HL-60 (cell line): ENCODE results near the gene PRPF40B.

ENCODE experiments used
- DNase-seq, 2 experiments: peaks; one replicate each; pipeline ENCODE4 v3.0.0-alpha.2; 2010 to 2020; ENCODE audit warnings: low read depth in 1 of 2, low spot score in 1 of 2
- H3K27ac ChIP-seq: fragments of 250-450 bp; sonication (Bioruptor Pico); replicated peaks from 2 replicates; pipeline ENCODE4 v1.5.1; 2020; ENCODE audit warnings: mild to moderate bottlenecking, moderate library complexity
- H3K27me3 ChIP-seq: fragments of 250-450 bp; sonication (Bioruptor Pico); 2 replicates; pipeline ENCODE4 v1.5.1; 2021; ENCODE audit warnings: mild to moderate bottlenecking, moderate library complexity; ENCODE audit not compliant: insufficient read depth, poor library complexity, severe bottlenecking
- H3K4me3 ChIP-seq: replicated peaks from 2 replicates; pipeline ENCODE4 v1.5.1; 2011; ENCODE audit warnings: mild to moderate bottlenecking, control low read depth, low read length; ENCODE audit not compliant: insufficient read depth
- CTCF ChIP-seq: IDR thresholded peaks from one replicate; pipeline ENCODE4 v1.5.1; 2011; ENCODE audit warnings: low read length, control low read depth, inconsistent platforms; ENCODE audit not compliant: insufficient read depth
- GABPA ChIP-seq: IDR thresholded peaks from 2 replicates; pipeline ENCODE4 v1.6.1; 2012; ENCODE audit warnings: low read depth
- POLR2AphosphoS5 ChIP-seq: IDR thresholded peaks from 2 replicates; pipeline ENCODE4 v1.6.1; 2012; ENCODE audit warnings: low read depth
- REST ChIP-seq: IDR thresholded peaks from 2 replicates; pipeline ENCODE4 v1.6.1; 2012; ENCODE audit warnings: low read depth; ENCODE audit not compliant: insufficient replicate concordance
- SPI1 ChIP-seq: IDR thresholded peaks from 2 replicates; pipeline ENCODE4 v1.6.1; 2012; ENCODE audit warnings: low read depth, mild to moderate bottlenecking, borderline replicate concordance

The PRPF40B gene

GRCh38 chr12:49633703-49634345 lies 10.5 kb downstream of the PRPF40B start:
- DNase-seq = no peak
- no peak for TF ChIP-seq REST
- TF ChIP-seq CTCF = no peak
- TF ChIP-seq SPI1 = no peak
- no peak for TF ChIP-seq POLR2AphosphoS5
- no peak for TF ChIP-seq GABPA

GRCh38 chr12:49635036-49635435 lies 11.7 kb downstream of the PRPF40B start:
- no peak for DNase-seq
- no peak overlapping the region for H3K4me3 ChIP-seq
- H3K27ac ChIP-seq = no peak overlapping the region
- TF ChIP-seq SPI1 = no peak
- no peak for TF ChIP-seq POLR2AphosphoS5
- TF ChIP-seq REST = no peak
- no peak for TF ChIP-seq GABPA
- TF ChIP-seq CTCF = no peak
- H3K27me3 ChIP-seq = no peaks in the 10 kb centered on the region

More at GRCh38 chr12:49633703-49634345, 10.5 kb downstream of the PRPF40B start:
- H3K27ac ChIP-seq = no peak overlapping the region
- no peak overlapping the region for H3K4me3 ChIP-seq
- no peaks in the 10 kb centered on the region for H3K27me3 ChIP-seq

GRCh38 chr12:49635656-49636055 lies 12.3 kb downstream of the PRPF40B start:
- no peak overlapping the region for H3K4me3 ChIP-seq
- no peak overlapping the region for H3K27ac ChIP-seq
- DNase-seq = no peak
- H3K27me3 ChIP-seq = no peaks in the 10 kb centered on the region
- TF ChIP-seq GABPA (no peak), POLR2AphosphoS5 (no peak), CTCF (no peak), SPI1 (no peak), REST (no peak)
